ENCODE data around the gene TDRD3. TPM values are rescaled to one million over a fixed set of nuclear protein-coding genes. Genes with fewer than 3 reads are reported as not detected.
A peak's percentile ranks its signal among the peaks of the same experiment; 100 is the strongest.

TDRD3 gene
- total RNA-seq, 1 experiment from 2014 or later, result 5.8 TPM

DNA sequence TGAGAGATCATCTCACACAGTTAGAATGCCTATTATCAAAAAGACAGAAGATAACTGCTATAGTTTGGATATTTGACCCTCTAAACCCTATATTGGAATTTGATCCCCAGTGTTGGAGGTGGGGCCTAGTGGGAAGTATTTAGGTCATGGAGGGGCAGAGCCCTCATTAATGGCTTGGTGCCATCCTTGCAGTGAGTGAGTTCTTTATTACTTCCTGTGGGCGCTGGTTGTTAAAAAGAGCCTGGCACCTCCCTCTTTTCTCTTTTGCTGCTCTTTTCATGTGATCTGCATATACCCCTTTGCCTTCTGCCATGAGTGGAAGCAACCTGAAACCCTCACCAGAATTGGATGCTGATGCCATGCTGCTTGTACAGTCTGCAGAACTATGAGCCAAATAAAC lies 66.8 kb downstream of the TDRD3 start:
- Histone ChIP-seq H3K27me3 (ENCODE audit: low read length) (no peaks in the 10 kb centered on the region), H3K27ac (ENCODE audit: low read length) (no peak overlapping the region), H3K9ac (ENCODE audit: low read length) (no peak overlapping the region), H3K79me2 (ENCODE audit: low read length) (no peaks in the 10 kb centered on the region), H3K4me2 (ENCODE audit: low read length) (no peak overlapping the region), H3K4me3 (ENCODE audit: low read length) (no peak overlapping the region), H3K4me1 (ENCODE audit: insufficient read depth, low read length) (no peaks in the 10 kb centered on the region), H3K9me3 (ENCODE audit: low read length) (no peaks in the 10 kb centered on the region), H3K9me2 (replicated peaks; ENCODE audit: low read length) (no peaks in the 10 kb centered on the region), H3F3A (ENCODE audit: low read length, unreplicated experiment) (no peaks in the 10 kb centered on the region), H2AFZ (ENCODE audit: low read length) (no peak overlapping the region), H4K20me1 (ENCODE audit: low read length) (no peaks in the 10 kb centered on the region), H3K36me3 (ENCODE audit: low read depth, low read length) (no peaks in the 10 kb centered on the region)
- BruUV-seq (replicated peaks), result no TSS peak
- intact Hi-C loops (cut with micrococcal nuclease), result loop anchor here (10.0 kb wide), 1 partner anchor 1231 kb away; no protein-coding TSS in a partner anchor
- DNase-seq, result peak; percentile 7
- POLR2A ChIA-PET (ENCODE audit: unreplicated experiment), result no interaction called here
- CTCF ChIA-PET, result no interaction called here
- ATAC-seq, result peak; percentile 15; the same call in 1 of the 2 replicates
- no peak for TF ChIP-seq EZH2 (IDR thresholded peaks at IDR 0.05; ENCODE audit: low read length, unreplicated experiment)
- no peak for TF ChIP-seq CTCF (conservative IDR thresholded peaks at IDR 0.05; ENCODE audit: low read depth, low read length)
- no peak for TF ChIP-seq EZH2phosphoT487 (IDR thresholded peaks at IDR 0.05; ENCODE audit: borderline replicate concordance, low read length)

DNA sequence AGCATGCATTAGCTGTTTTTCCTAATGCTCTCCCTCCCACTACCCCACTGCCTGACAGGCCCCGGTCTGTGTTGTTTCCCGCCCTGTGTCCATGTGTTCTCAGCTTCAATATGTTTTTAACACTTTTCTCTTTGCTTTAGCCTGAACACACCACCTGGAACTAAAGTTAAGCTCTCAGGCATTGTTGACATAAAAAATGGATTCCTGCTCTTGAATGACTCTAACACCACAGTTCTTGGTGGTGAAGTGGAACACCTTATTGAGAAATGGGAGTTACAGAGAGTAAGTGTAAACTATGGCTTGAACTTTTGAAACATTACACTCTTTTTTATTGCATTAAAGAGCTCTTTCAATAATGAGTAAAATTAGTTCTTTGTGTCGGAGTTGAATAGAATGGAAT lies 70.1 kb downstream of the TDRD3 start:
- no peaks in the 10 kb centered on the region for H3K9me2 ChIP-seq (replicated peaks; ENCODE audit: low read length)
- no peaks in the 10 kb centered on the region for H3K4me1 ChIP-seq (ENCODE audit: insufficient read depth, low read length)
- H3K36me3 ChIP-seq (ENCODE audit: low read depth, low read length), result no peaks in the 10 kb centered on the region
- ATAC-seq, result no peak
- no peaks in the 10 kb centered on the region for H3K79me2 ChIP-seq (ENCODE audit: low read length)
- POLR2A ChIA-PET (ENCODE audit: unreplicated experiment), result no interaction called here
- no peaks in the 10 kb centered on the region for H4K20me1 ChIP-seq (ENCODE audit: low read length)
- CTCF ChIA-PET, result no interaction called here
- H3K9me3 ChIP-seq (ENCODE audit: low read length), result no peaks in the 10 kb centered on the region
- no TSS peak for BruUV-seq (replicated peaks)
- no peak overlapping the region for H2AFZ ChIP-seq (ENCODE audit: low read length)
- H3F3A ChIP-seq (ENCODE audit: low read length, unreplicated experiment), result no peaks in the 10 kb centered on the region
- no peak for TF ChIP-seq CTCF (conservative IDR thresholded peaks at IDR 0.05; ENCODE audit: low read depth, low read length)
- no peak for TF ChIP-seq EZH2 (IDR thresholded peaks at IDR 0.05; ENCODE audit: low read length, unreplicated experiment)
- H3K27ac ChIP-seq (ENCODE audit: low read length), result no peak overlapping the region
- no peak for DNase-seq
- H3K4me2 ChIP-seq (ENCODE audit: low read length), result no peak overlapping the region
- intact Hi-C loops (cut with micrococcal nuclease), result loop anchor here (10.0 kb wide), 1 partner anchor 1228 kb away; no protein-coding TSS in a partner anchor
- no peak overlapping the region for H3K9ac ChIP-seq (ENCODE audit: low read length)
- H3K4me3 ChIP-seq (ENCODE audit: low read length), result no peak overlapping the region
- H3K27me3 ChIP-seq (ENCODE audit: low read length), result no peaks in the 10 kb centered on the region

- Histone ChIP-seq H3K4me3 (ENCODE audit: low read length) (no peak overlapping the region), H3K9ac (ENCODE audit: low read length) (no peak overlapping the region), H3K79me2 (ENCODE audit: low read length) (no peaks in the 10 kb centered on the region), H3K9me3 (ENCODE audit: low read length) (no peaks in the 10 kb centered on the region), H3K4me1 (ENCODE audit: insufficient read depth, low read length) (no peaks in the 10 kb centered on the region), H3K4me2 (ENCODE audit: low read length) (no peak overlapping the region), H3K27me3 (ENCODE audit: low read length) (no peaks in the 10 kb centered on the region), H3K27ac (ENCODE audit: low read length) (no peak overlapping the region), H3F3A (ENCODE audit: low read length, unreplicated experiment) (no peaks in the 10 kb centered on the region), H4K20me1 (ENCODE audit: low read length) (no peaks in the 10 kb centered on the region), H2AFZ (ENCODE audit: low read length) (no peak overlapping the region), H3K36me3 (ENCODE audit: low read depth, low read length) (no peaks in the 10 kb centered on the region), H3K9me2 (replicated peaks; ENCODE audit: low read length) (no peaks in the 10 kb centered on the region)
- intact Hi-C loops (cut with micrococcal nuclease), result no loop called here
- ATAC-seq (no peak), DNase-seq (no peak)
- CTCF ChIA-PET, result no interaction called here
- TF ChIP-seq EZH2phosphoT487 (IDR thresholded peaks at IDR 0.05; ENCODE audit: borderline replicate concordance, low read length), result no peak
- TF ChIP-seq CTCF (conservative IDR thresholded peaks at IDR 0.05; ENCODE audit: low read depth, low read length), result no peak
- TF ChIP-seq EZH2 (IDR thresholded peaks at IDR 0.05; ENCODE audit: low read length, unreplicated experiment), result no peak
- BruUV-seq (replicated peaks), result no TSS peak
- POLR2A ChIA-PET (ENCODE audit: unreplicated experiment), result no interaction called here
These were observed 82.3 kb downstream of the TDRD3 start for GRCh38 chr13:60479273-60479672.
